SK-N-SH treated with all-trans-retinoic acid at 6 μM for 48 hours (cell line): ENCODE measurements around the gene ANKRD49.

ENCODE experiments used
- ATAC-seq: fragments of 200-7000 bp; cut with Tn5 transposase; 3 replicates; pipeline ENCODE4 v1.9.1; 2020; ENCODE audit warnings: mild to moderate bottlenecking, moderate library complexity
- ARNTL ChIP-seq: fragments of 450-650 bp; formaldehyde crosslinking; IDR thresholded peaks from 2 replicates; pipeline ENCODE4 v1.5.0; 2020; ENCODE audit warnings: low read depth, mild to moderate bottlenecking, moderate library complexity, borderline replicate concordance
- BACH2 ChIP-seq: fragments of 250-450 bp; sonication (Bioruptor Pico); IDR thresholded peaks from 2 replicates; pipeline ENCODE4 v1.9.0; 2021; ENCODE audit warnings: mild to moderate bottlenecking, borderline replicate concordance
- CSDC2 ChIP-seq: fragments of 250-450 bp; sonication (Bioruptor Pico); IDR thresholded peaks from 2 replicates; pipeline ENCODE4 v1.5.0; 2020; ENCODE audit warnings: mild to moderate bottlenecking, moderate library complexity
- ESRRG ChIP-seq: fragments of 250-450 bp; sonication (Bioruptor Pico); IDR thresholded peaks from 2 replicates; pipeline ENCODE4 v1.6.1; 2021; ENCODE audit warnings: mild to moderate bottlenecking
- GLIS3 ChIP-seq: fragments of 250-450 bp; sonication (Bioruptor Pico); IDR thresholded peaks from 2 replicates; pipeline ENCODE4 v1.5.0; 2020; ENCODE audit warnings: mild to moderate bottlenecking, moderate library complexity
- ISL1 ChIP-seq: fragments of 250-450 bp; sonication (Bioruptor Pico); IDR thresholded peaks from 2 replicates; pipeline ENCODE4 v2.1.2; 2022; ENCODE audit warnings: mild to moderate bottlenecking, moderate library complexity
- OSR1 ChIP-seq: fragments of 250-450 bp; sonication (Bioruptor Pico); IDR thresholded peaks from 2 replicates; pipeline ENCODE4 v1.8.0; 2022; ENCODE audit warnings: moderate library complexity, mild to moderate bottlenecking, inconsistent platforms
- POU6F1 ChIP-seq: fragments of 250-450 bp; sonication (Bioruptor Pico); IDR thresholded peaks from 2 replicates; pipeline ENCODE4 v1.8.0; 2021; ENCODE audit warnings: low read depth, mild to moderate bottlenecking, moderate library complexity, borderline replicate concordance
- PPARA ChIP-seq: fragments of 250-450 bp; sonication (Bioruptor Pico); IDR thresholded peaks from 2 replicates; pipeline ENCODE4 v1.5.0; 2020; ENCODE audit warnings: mild to moderate bottlenecking, borderline replicate concordance
- RARB ChIP-seq: fragments of 250-450 bp; sonication (Bioruptor Pico); IDR thresholded peaks from 2 replicates; pipeline ENCODE4 v1.8.0; 2021; ENCODE audit warnings: mild to moderate bottlenecking, moderate library complexity
- SNAI2 ChIP-seq: fragments of 250-450 bp; sonication (Bioruptor Pico); IDR thresholded peaks from 2 replicates; pipeline ENCODE4 v1.5.0; 2020; ENCODE audit warnings: mild to moderate bottlenecking, moderate library complexity
- TCF4 ChIP-seq: fragments of 250-450 bp; sonication (Bioruptor Pico); IDR thresholded peaks from 2 replicates; pipeline ENCODE4 v1.8.0; 2021; ENCODE audit warnings: mild to moderate bottlenecking, moderate library complexity, borderline replicate concordance
- TOX ChIP-seq: fragments of 250-450 bp; sonication (Bioruptor Pico); IDR thresholded peaks from 2 replicates; pipeline ENCODE4 v1.8.0; 2021; ENCODE audit warnings: mild to moderate bottlenecking, moderate library complexity, borderline replicate concordance
- TSHZ2 ChIP-seq: fragments of 250-450 bp; sonication (Bioruptor Pico); IDR thresholded peaks from 2 replicates; pipeline ENCODE4 v1.5.0; 2020; ENCODE audit warnings: mild to moderate bottlenecking, moderate library complexity
- ZC3H10 ChIP-seq: fragments of 250-450 bp; sonication (Bioruptor Pico); IDR thresholded peaks from 2 replicates; pipeline ENCODE4 v1.5.1; 2021; ENCODE audit warnings: mild to moderate bottlenecking, moderate library complexity
- ZFP3 ChIP-seq: fragments of 250-450 bp; sonication (Bioruptor Pico); IDR thresholded peaks from 2 replicates; pipeline ENCODE4 v1.5.0; 2020; ENCODE audit warnings: mild to moderate bottlenecking, moderate library complexity
- ZFP30 ChIP-seq: fragments of 450-650 bp; formaldehyde crosslinking; IDR thresholded peaks from 2 replicates; pipeline ENCODE4 v1.5.0; 2022; ENCODE audit warnings: mild to moderate bottlenecking, moderate library complexity
- ZNF565 ChIP-seq: fragments of 450-650 bp; formaldehyde crosslinking; conservative IDR thresholded peaks from 2 replicates; pipeline ENCODE4 v1.5.0; 2020; ENCODE audit warnings: low read depth, mild to moderate bottlenecking, moderate library complexity
- ZNF70 ChIP-seq: fragments of 450-650 bp; formaldehyde crosslinking; IDR thresholded peaks from 2 replicates; pipeline ENCODE4 v1.5.0; 2020; ENCODE audit warnings: mild to moderate bottlenecking, moderate library complexity
- TF ChIP-seq, protein P1 (sequence below): fragments of 250-450 bp; sonication (Bioruptor Pico); IDR thresholded peaks from 2 replicates; pipeline ENCODE4 v1.8.0; 2020; ENCODE audit warnings: mild to moderate bottlenecking, moderate library complexity, borderline replicate concordance
- TF ChIP-seq, protein P2 (sequence below): fragments of 250-450 bp; sonication (Bioruptor Pico); IDR thresholded peaks from 2 replicates; pipeline ENCODE4 v1.5.1; 2021; ENCODE audit warnings: mild to moderate bottlenecking, moderate library complexity

Gene ANKRD49

DNA sequence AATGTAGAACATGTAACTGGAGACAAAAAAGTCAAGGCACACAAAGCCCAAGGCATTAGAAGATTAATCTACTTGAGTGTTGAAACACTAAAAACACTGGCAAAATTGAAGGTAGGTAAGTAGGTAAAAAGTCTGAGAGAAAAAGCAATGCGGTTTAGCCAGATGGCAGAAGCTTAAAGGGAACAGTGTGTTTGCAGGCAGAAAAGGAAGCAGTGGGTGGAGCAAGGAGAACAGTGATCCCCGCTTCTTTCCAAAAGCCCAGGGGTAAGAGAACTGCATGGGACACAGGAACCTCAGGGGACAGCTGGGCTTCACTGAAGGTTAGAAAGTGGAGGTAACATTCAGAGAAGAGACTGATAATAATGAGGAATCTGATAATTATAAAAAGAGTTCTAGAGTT lies 16.2 kb upstream of the ANKRD49 start:
- no peak for TF ChIP-seq ZFP3 (CRISPR knock-in tag)
- no peak for TF ChIP-seq ZFP30 (CRISPR knock-in tag)
- TF ChIP-seq GLIS3 (CRISPR knock-in tag): no peak
- no peak for TF ChIP-seq TCF4
- no peak for TF ChIP-seq ARNTL (CRISPR knock-in tag)
- no peak for ATAC-seq

DNA sequence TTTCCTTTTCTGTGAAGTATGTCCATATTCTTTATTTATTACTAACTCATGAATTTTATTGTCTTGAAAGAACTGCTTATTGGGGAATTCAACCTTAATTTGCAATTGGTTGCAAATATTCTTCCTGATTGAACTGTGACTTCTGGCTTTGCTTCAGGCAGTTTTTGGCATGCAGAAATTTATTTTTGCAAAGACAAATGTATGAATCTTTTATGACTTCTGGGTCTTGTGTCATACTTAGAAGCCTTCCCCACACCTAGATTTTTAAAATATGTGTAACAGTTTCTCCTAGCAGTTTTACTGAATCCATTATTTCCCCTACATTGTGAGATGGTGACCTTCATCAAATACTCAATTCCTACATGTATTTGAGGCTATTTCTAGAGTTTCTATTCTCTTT lies 12.4 kb upstream of the ANKRD49 start:
- ATAC-seq: no peak

GRCh38 chr11:94486068-94486467 lies 7.7 kb upstream of the ANKRD49 start:
- TF ChIP-seq TOX (CRISPR knock-in tag) (no peak), ZNF70 (CRISPR knock-in tag) (no peak), ZNF565 (CRISPR knock-in tag) (no peak), BACH2 (CRISPR knock-in tag) (no peak), TCF4 (no peak), ZC3H10 (CRISPR knock-in tag) (no peak), SNAI2 (CRISPR knock-in tag) (no peak), ISL1 (CRISPR knock-in tag) (no peak), POU6F1 (CRISPR knock-in tag) (no peak), ZFP30 (CRISPR knock-in tag) (no peak), TSHZ2 (CRISPR knock-in tag) (no peak), OSR1 (CRISPR knock-in tag) (no peak), PPARA (CRISPR knock-in tag) (no peak)
- TF ChIP-seq, protein P1, sequence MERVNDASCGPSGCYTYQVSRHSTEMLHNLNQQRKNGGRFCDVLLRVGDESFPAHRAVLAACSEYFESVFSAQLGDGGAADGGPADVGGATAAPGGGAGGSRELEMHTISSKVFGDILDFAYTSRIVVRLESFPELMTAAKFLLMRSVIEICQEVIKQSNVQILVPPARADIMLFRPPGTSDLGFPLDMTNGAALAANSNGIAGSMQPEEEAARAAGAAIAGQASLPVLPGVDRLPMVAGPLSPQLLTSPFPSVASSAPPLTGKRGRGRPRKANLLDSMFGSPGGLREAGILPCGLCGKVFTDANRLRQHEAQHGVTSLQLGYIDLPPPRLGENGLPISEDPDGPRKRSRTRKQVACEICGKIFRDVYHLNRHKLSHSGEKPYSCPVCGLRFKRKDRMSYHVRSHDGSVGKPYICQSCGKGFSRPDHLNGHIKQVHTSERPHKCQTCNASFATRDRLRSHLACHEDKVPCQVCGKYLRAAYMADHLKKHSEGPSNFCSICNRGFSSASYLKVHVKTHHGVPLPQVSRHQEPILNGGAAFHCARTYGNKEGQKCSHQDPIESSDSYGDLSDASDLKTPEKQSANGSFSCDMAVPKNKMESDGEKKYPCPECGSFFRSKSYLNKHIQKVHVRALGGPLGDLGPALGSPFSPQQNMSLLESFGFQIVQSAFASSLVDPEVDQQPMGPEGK (CRISPR knock-in tag): no peak
- TF ChIP-seq, protein P2, sequence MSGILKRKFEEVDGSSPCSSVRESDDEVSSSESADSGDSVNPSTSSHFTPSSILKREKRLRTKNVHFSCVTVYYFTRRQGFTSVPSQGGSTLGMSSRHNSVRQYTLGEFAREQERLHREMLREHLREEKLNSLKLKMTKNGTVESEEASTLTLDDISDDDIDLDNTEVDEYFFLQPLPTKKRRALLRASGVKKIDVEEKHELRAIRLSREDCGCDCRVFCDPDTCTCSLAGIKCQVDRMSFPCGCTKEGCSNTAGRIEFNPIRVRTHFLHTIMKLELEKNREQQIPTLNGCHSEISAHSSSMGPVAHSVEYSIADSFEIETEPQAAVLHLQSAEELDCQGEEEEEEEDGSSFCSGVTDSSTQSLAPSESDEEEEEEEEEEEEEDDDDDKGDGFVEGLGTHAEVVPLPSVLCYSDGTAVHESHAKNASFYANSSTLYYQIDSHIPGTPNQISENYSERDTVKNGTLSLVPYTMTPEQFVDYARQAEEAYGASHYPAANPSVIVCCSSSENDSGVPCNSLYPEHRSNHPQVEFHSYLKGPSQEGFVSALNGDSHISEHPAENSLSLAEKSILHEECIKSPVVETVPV (CRISPR knock-in tag): no peak

More for the DNA sequence above, 12.4 kb upstream of the ANKRD49 start:
- TF ChIP-seq, protein P2 (CRISPR knock-in tag): no peak
- TF ChIP-seq CSDC2 (CRISPR knock-in tag): no peak
- TF ChIP-seq ZFP30 (CRISPR knock-in tag): no peak
- no peak for TF ChIP-seq RARB (CRISPR knock-in tag)
- no peak for TF ChIP-seq ESRRG (CRISPR knock-in tag)
- TF ChIP-seq, all 23 proteins: peak for 0

More at GRCh38 chr11:94486068-94486467, 7.7 kb upstream of the ANKRD49 start:
- no peak for ATAC-seq
